GM12878 (cell line): Measurements from ENCODE around the gene ZNF667. TPM values are rescaled to one million over a fixed set of nuclear protein-coding genes. Genes with fewer than 3 reads are reported as not detected.

ENCODE experiments used
- ATAC-seq: fragments of 200-7000 bp; cut with Tn5 transposase; 3 replicates; pipeline ENCODE4 v1.9.1; 2020; ENCODE audit warnings: mild to moderate bottlenecking, moderate library complexity
- BruUV-seq: library from RNA; stranded (reverse); fragments of 400-500 nt; replicated peaks from 2 replicates; lab custom pipeline; 2021; lab: Mats Ljungman, UMichigan
- CTCF ChIA-PET: fragments of 300-600 bp; sonication (Branson Sonifier 250); formaldehyde crosslinking; extraction: SDS; loops from one replicate; lab custom pipeline; 2021; ENCODE audit warnings: inconsistent platforms; lab: Yijun Ruan, JAX
- POLR2A ChIA-PET: fragments of 350-600 bp; formaldehyde crosslinking; extraction: SDS; loops from one replicate; lab custom pipeline; 2021; ENCODE audit warnings: inconsistent platforms; lab: Charles Lee
- RAD21 ChIA-PET: fragments of 300-600 bp; sonication (Branson Sonifier 250); formaldehyde crosslinking; loops from one replicate; lab custom pipeline; 2023; ENCODE audit warnings: antibody characterized with exemption; ENCODE audit not compliant: unreplicated experiment; lab: Charles Lee
- SMC1A ChIA-PET: fragments of 300-600 bp; sonication (Branson Sonifier 250); formaldehyde crosslinking; loops from one replicate; lab custom pipeline; 2023; ENCODE audit not compliant: unreplicated experiment, uncharacterized antibody; lab: Charles Lee
- DNase-seq: peaks from one replicate; pipeline ENCODE4 v3.0.0-alpha.2; 2011; ENCODE audit warnings: low read depth, low spot score
- FAIRE-seq: peaks from 3 replicates; lab custom pipeline; 2011; peaks lifted over from hg19 to GRCh38; lab: Jason Lieb, UNC
- H2AFZ ChIP-seq: 2 replicates; pipeline ENCODE4 v1.6.0; 2011; ENCODE audit warnings: low read depth, low read length, control low read depth; ENCODE audit not compliant: control insufficient read depth
- H3K27ac ChIP-seq: 2 replicates; pipeline ENCODE4 v1.5.1; 2011; ENCODE audit warnings: control low read depth; ENCODE audit not compliant: control insufficient read depth, insufficient read depth
- H3K27me3 ChIP-seq, 2 experiments: replicated peaks in 1 of 2; 2 replicates each; pipeline versions ENCODE4 v1.6.0 to v1.6.1; 2011; ENCODE audit warnings: low read length in 1 of 2; ENCODE audit not compliant: control insufficient read depth in 2 of 2, insufficient read depth in 2 of 2
- H3K36me3 ChIP-seq, 2 experiments: 2 replicates each; pipeline ENCODE4 v1.5.1; 2011; ENCODE audit warnings: low read length in 1 of 2; ENCODE audit not compliant: control insufficient read depth in 2 of 2, insufficient read depth in 2 of 2
- H3K4me1 ChIP-seq: 2 replicates; pipeline ENCODE4 v1.6.1; 2011; ENCODE audit warnings: mild to moderate bottlenecking, low read length, moderate library complexity, mixed read lengths; ENCODE audit not compliant: control insufficient read depth, insufficient read depth
- H3K4me2 ChIP-seq: 2 replicates; pipeline ENCODE4 v1.6.0; 2011; ENCODE audit warnings: control low read depth; ENCODE audit not compliant: control insufficient read depth, insufficient read depth
- H3K4me3 ChIP-seq: fragments of 200-600 bp; sonication (generic); 2 replicates; pipeline ENCODE4 v1.5.1; 2016
- H3K79me2 ChIP-seq: 2 replicates; pipeline ENCODE4 v1.6.0; 2011; ENCODE audit warnings: low read length; ENCODE audit not compliant: control insufficient read depth, insufficient read depth
- H3K9ac ChIP-seq: 2 replicates; pipeline ENCODE4 v1.8.0; 2011; ENCODE audit warnings: low read length, control low read depth, mixed read lengths; ENCODE audit not compliant: control insufficient read depth, insufficient read depth
- H3K9me3 ChIP-seq: replicated peaks from 3 replicates; pipeline ENCODE4 v1.5.1; 2011; ENCODE audit warnings: mild to moderate bottlenecking, low read length; ENCODE audit not compliant: control insufficient read depth, insufficient read depth
- H4K20me1 ChIP-seq: 2 replicates; pipeline ENCODE4 v1.6.0; 2011; ENCODE audit not compliant: control insufficient read depth, insufficient read depth
- CBFB ChIP-seq: IDR thresholded peaks from 2 replicates; pipeline ENCODE4 v1.6.1; 2016; ENCODE audit warnings: antibody characterized with exemption, low read depth
- ETV6 ChIP-seq, 2 experiments: fragments of 450-650 bp in 1 of 2; IDR thresholded peaks in 1 of 2; conservative IDR thresholded peaks in 1 of 2; 2 replicates each; pipeline ENCODE4 v1.6.1; 2014; ENCODE audit warnings: antibody characterized with exemption in 1 of 2, borderline replicate concordance in 1 of 2, low read depth in 1 of 2, mild to moderate bottlenecking in 1 of 2, moderate library complexity in 1 of 2
- HDAC6 ChIP-seq: fragments of 200-600 bp; sonication (generic); IDR thresholded peaks from one replicate; pipeline ENCODE4 v1.8.0; 2017; ENCODE audit warnings: antibody characterized with exemption; ENCODE audit not compliant: unreplicated experiment
- NRF1 ChIP-seq: conservative IDR thresholded peaks from 2 replicates; pipeline ENCODE4 v1.6.1; 2011; ENCODE audit warnings: mild to moderate bottlenecking, low read depth, low read length, improper control_type of control experiment
- ZBTB33 ChIP-seq: fragments of 450-650 bp; IDR thresholded peaks from 2 replicates; pipeline ENCODE4 v1.6.1; 2017; ENCODE audit warnings: mild to moderate bottlenecking
- ZNF207 ChIP-seq: fragments of 450-650 bp; IDR thresholded peaks from 2 replicates; pipeline ENCODE4 v1.6.1; 2014; ENCODE audit warnings: antibody characterized with exemption, mild to moderate bottlenecking, borderline replicate concordance
- ZNF384 ChIP-seq: IDR thresholded peaks from 2 replicates; pipeline ENCODE4 v1.6.1; 2012; ENCODE audit warnings: low read depth, mild to moderate bottlenecking, low read length, improper control_type of control experiment, borderline replicate concordance
- WGBS: methylation state at CpG from one replicate; pipeline ENCODE4 v1.1.6; 2016; ENCODE audit warnings: low lambda C conversion rate; ENCODE audit not compliant: insufficient replicate concordance, insufficient coverage; ENCODE audit errors: missing lambda C conversion rate; 5-methylcytosine and 5-hydroxymethylcytosine counted together
- in situ Hi-C: fragments of 300-500 bp; cut with MboI; formaldehyde crosslinking; loops from 9 replicates; pipeline ENCODE4 v1.14.3; 2018; ENCODE audit warnings: mixed read lengths
- intact Hi-C: fragments of 100-400 bp; cut with micrococcal nuclease; formaldehyde crosslinking; loops from one replicate; pipeline ENCODE4 v1.14.2; 2022; ENCODE audit not compliant: unreplicated experiment
- polyA plus RNA-seq, 11 experiments: library from polyadenylated mRNA; depleted of rRNA in 4 of 11; unstranded in 6 of 11; stranded (reverse) in 5 of 11; fragments of >200 nt; fragmentation: Nextera tagmentation in 4 of 11; fragmentation: Illumina TruSeq in 1 of 11; extraction: Ambion mirVana in 4 of 11; extraction: Trizol in 1 of 11; gene quantifications; 1 replicate in 1 of 11; 2 replicates in 10 of 11; pipeline versions ENCODE4 v1.2.1 to v1.2.3, GENCODE V29; 2011 to 2016; ENCODE audit warnings: inconsistent platforms in 2 of 11, missing spikeins in 2 of 11, low read depth in 1 of 11
- total RNA-seq, 4 experiments: library from RNA; depleted of rRNA in 3 of 4; stranded (reverse); fragments of >200 nt in 3 of 4; fragmentation: Illumina TruSeq in 1 of 4; extraction: Trizol in 1 of 4; gene quantifications; 2 replicates each; pipeline versions ENCODE4 v1.2.1 to v1.2.3, GENCODE V29; 2013 to 2021

ZNF667 gene
- total and polyA plus RNA-seq, 10 of the 15 experiments (the other 5 are each of a cell fraction or from before 2014, with no cell fraction given), result 0.10 TPM; not detected in 9

- Histone ChIP-seq H3K4me1 (no peaks in the 10 kb centered on the region), H3K36me3 (no peaks in the 10 kb centered on the region), H3K9me3 (peaks cover 4% of the 10 kb centered on the region; the same call in 1 of the 3 replicates), H4K20me1 (no peaks in the 10 kb centered on the region), H2AFZ (no peak overlapping the region), H3K4me3 (no peak overlapping the region), H3K79me2 (no peaks in the 10 kb centered on the region), H3K27ac (no peak overlapping the region), H3K9ac (no peak overlapping the region), H3K27me3 (no peaks in the 10 kb centered on the region), H3K4me2 (no peak overlapping the region)
- ChIA-PET POLR2A (no interaction called here), SMC1A (interaction anchor here (0.6 kb wide), 1 partner anchor 14 kb away, joined by 3 read pairs; no protein-coding TSS in a partner anchor), CTCF (no interaction called here), RAD21 (interaction anchor here (0.5 kb wide), 1 partner anchor 1509 kb away, joined by 3 read pairs; no protein-coding TSS in a partner anchor)
- WGBS, result 29% methylated on average over 4 of the region's 4 CpGs
- no peak for FAIRE-seq
- in situ Hi-C loops, result no loop called here
- no TSS peak for BruUV-seq
- TF ChIP-seq ETV6 (conservative IDR thresholded peaks at IDR 0.05 in 1 of 2, IDR thresholded peaks at IDR 0.05 in 1 of 2; ENCODE audit: borderline replicate concordance in 1 of 2, low read depth in 1 of 2) (no peak), NRF1 (no peak), ZNF384 (no peak), CBFB (no peak), ZNF207 (no peak), ZBTB33 (no peak), HDAC6 (no peak)
- intact Hi-C loops, result no loop called here
- ATAC-seq, result no peak
- DNase-seq, result no peak
Measured at GRCh38 chr19:56525214-56525860, 48.2 kb upstream of the ZNF667 start.
